Measurements from ENCODE around the gene PRDX2.
"Not testable (repeated sequence)": the region's sequence is repeated elsewhere in the genome, so short reads cannot be mapped to it uniquely, and the experiment has no call there.

PRDX2 gene

DNA sequence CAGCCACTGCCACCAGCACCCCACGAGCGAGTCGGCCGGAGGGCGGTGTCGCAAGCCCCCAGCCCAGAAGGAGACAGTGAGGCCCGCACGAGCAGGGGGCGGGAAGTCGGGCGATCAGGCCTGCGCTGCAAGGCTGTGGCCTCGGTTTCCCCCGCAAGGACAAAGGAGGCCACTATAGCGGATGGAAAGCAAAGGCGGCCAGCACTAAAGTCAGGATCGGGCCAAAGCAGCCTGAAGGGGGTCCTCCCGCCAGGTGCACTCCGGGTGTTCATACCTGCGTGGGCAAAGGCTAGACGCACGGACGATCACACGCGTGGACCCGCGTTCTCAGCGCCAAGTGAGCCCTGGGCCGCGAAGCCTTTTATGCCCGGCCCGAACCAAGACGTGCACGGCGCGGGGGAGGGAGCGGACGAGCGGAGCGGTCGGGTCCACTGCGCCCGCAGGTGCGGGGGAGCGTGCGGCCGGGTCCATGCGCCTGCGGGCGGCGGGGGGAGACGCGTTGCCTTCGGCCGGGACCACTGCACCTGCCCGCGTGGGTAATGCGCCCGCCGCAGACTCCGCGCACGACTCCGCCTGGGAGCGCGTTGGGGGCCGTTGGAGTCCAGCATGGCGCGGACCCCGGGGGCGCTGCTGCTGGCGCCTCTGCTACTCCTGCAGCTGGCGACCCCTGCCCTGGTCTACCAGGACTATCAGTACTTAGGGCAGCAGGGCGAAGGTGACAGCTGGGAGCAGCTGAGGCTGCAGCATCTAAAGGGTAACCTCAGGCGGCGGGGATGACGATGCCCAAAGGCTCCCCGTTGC is at the start of gene PRDX2, which contains the start of gene THSD8:
PRDX2 (minus strand) TSS at position 335 of the 801 bp plus-strand sequence. CDS start 539 bp downstream, outside the sequence.
THSD8 (plus strand) TSS at position 604 of the 801 bp plus-strand sequence; CDS start at position 607, 3 bp downstream.
- Mint-ChIP-seq H3K4me1 (peaks cover 39% of the 10 kb centered on the region), H3K27me3 (peaks cover 4% of the 10 kb centered on the region), H3K36me3 (peaks cover 11% of the 10 kb centered on the region), H3K27ac (peak within 1 kb of the TSS; percentile 73), H3K4me3 (peak within 1 kb of the TSS; percentile 83), H3K9me3 (no peaks in the 10 kb centered on the region)
- CTCF ChIA-PET = interaction anchor here (1.2 to 14.0 kb wide), 6 partner anchors 15 to 164 kb away, joined by 3 to 706 read pairs (median 4); partner anchors contain the start of genes HOOK2 and RTBDN
- peak; percentile 87 for DNase-seq

DNA sequence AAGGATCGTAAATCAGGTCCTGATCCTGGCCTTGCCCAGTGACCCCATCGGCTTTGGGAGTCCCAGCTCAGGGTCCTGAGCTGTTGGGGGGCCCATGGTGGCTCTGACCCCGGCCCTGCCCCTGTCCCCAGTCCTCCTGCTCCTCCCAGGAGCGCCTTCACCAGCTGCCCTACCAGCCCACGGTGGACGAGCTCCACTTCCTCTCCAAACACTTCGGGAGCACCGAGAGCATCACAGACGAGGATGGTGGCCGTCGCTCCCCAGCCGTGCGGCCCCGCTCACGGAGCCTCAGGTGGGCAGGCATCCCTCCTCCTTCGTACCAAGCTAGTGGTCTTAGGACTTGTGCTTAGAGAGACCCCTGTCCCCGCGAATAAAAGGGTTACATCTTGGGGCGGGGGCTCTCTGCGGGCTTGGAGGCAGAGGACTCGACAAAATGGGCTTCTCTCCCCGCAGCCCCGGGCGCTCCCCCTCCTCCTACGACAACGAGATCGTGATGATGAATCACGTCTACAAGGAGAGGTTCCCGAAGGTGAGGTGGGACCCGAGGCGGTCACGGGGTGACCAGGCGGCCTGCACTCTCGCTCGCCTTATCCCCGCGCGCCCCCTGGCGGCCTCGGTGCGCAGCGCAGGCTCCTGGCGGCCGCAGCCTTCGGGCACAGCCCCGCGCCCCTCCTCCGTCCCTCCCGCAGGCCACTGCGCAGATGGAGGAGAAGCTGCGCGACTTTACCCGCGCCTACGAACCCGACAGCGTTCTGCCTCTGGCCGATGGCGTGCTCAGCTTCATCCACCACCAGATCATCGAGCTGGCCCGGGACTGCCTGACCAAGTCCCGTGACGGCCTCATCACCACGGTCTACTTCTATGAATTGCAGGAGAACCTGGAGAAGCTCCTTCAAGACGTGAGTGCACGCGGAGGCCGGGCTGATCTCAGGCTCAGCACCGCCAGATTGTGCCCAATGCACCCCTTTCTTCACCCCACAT is 45.8 kb upstream of the PRDX2 start:
- Mint-ChIP-seq H3K9me3 (no peaks in the 10 kb centered on the region), H3K27ac (no peak overlapping the region), H3K4me1 (peaks cover 9% of the 10 kb centered on the region), H3K27me3 (peaks cover 68% of the 10 kb centered on the region), H3K4me3 (peak overlapping the region; percentile 12), H3K36me3 (no peaks in the 10 kb centered on the region)
- peak; percentile 87 for DNase-seq
- CTCF ChIA-PET = interaction anchor here (0.6 to 11.9 kb wide), 33 partner anchors 10 to 219 kb away, joined by 3 to 225 read pairs (median 4); partner anchors contain the start of genes PRDX2, RTBDN and THSD8

GRCh38 chr19:12846613-12847012 is 45.0 kb upstream of the PRDX2 start:
- H3K4me1 Mint-ChIP-seq, H3K4me3 Mint-ChIP-seq, H3K36me3 Mint-ChIP-seq, H3K9me3 Mint-ChIP-seq, DNase-seq, H3K27ac Mint-ChIP-seq: not testable (repeated sequence)
- H3K27me3 Mint-ChIP-seq = peaks cover 67% of the 10 kb centered on the region
- CTCF ChIA-PET = interaction anchor here (0.7 to 11.9 kb wide), 17 partner anchors 10 to 119 kb away, joined by 3 to 225 read pairs (median 6); partner anchors contain the start of genes PRDX2, RTBDN and THSD8

DNA sequence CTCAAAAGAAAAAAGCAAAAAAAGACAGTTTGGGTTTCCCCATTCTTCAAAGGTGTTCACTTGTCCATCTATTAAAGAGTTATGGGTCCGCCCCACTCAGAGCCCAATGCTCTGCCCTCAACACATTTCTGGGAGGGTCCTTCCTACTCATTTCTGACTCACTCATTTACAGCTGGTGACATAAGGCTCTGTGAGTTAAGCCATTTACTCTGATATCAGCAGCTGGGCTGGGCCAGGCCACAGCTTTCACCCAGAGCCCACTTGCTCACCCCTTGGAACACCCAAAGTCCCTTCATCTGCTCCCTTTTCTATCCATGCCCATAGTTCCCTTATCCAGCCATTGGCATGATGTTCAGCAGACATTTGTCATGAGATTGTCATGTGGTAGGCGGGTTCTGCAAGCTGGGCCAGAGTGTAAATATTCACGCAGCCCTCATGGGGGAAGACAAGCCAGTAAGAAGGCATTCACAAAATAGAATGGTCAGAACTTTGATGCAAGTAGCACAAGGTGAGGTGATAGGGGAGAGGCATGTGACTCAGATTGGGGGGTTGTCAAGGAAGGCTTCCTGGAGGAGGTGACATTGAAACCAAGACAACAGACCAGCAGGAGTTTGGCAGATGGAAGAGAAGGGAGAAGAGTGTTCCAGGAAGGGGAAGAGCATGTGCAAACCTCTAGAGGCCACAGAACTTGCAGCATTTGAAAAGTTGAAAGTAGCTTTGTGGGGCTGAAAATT is 42.6 kb upstream of the PRDX2 start:
- peaks cover 83% of the 10 kb centered on the region for H3K27me3 Mint-ChIP-seq

DNA sequence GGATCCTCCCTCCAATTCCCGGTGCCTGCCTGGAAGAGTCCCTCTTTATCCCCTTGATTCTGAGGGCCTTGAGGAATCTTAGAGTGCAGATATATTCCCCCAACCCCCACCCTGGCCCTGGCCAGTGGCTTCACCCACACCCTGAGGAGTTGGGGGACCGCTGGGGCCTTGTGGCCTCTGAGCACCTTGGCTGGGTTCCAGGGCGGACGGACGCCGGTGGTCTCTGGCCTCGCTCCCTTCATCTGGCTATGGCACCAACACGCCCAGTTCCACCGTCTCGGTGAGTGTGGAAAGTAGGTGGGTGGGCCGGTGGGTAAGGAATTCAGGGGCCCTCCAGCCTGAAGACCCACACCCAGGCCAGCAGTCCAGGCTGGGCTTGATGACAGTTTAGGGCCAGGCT is 41.7 kb upstream of the PRDX2 start:
- H3K4me3 Mint-ChIP-seq = no peak overlapping the region
- H3K9me3 Mint-ChIP-seq = no peaks in the 10 kb centered on the region
- CTCF ChIA-PET = interaction anchor here (11.9 kb wide), 1 partner anchor 81 kb away, joined by 225 read pairs; no protein-coding TSS in a partner anchor
- no peak overlapping the region for H3K27ac Mint-ChIP-seq
- H3K27me3 Mint-ChIP-seq = peaks cover 85% of the 10 kb centered on the region
- no peak for DNase-seq
- H3K36me3 Mint-ChIP-seq = no peaks in the 10 kb centered on the region
- H3K4me1 Mint-ChIP-seq = peaks cover 32% of the 10 kb centered on the region

More for the DNA sequence above, 42.6 kb upstream of the PRDX2 start:
- Mint-ChIP-seq H3K36me3 (no peaks in the 10 kb centered on the region), H3K27ac (no peak overlapping the region), H3K4me3 (no peak overlapping the region), H3K4me1 (peaks cover 28% of the 10 kb centered on the region), H3K9me3 (no peaks in the 10 kb centered on the region)
- DNase-seq = no peak
- CTCF ChIA-PET = interaction anchor here (11.9 kb wide), 1 partner anchor 81 kb away, joined by 225 read pairs; no protein-coding TSS in a partner anchor

DNA sequence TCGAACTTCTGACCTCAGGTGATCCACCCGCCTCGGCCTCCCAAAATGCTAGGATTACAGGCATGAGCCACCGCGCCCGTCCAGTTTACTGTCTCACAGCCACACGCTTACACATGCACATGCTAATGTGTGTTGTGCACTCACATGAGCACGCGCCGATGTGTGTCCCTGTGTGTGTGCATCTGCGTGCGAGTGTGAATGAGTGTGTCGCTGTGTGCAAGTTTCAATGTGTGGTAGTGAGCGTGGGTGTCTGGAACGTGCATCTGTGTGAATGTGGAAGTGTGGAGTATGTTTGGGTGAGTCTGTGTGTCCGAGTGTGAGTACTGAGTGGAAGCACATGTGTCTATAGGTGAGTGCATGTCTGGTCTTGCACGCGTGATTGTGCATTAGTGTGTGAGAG is 40.9 kb upstream of the PRDX2 start:
- CTCF ChIA-PET = no interaction called here
- DNase-seq = no peak
- Mint-ChIP-seq H3K4me3 (no peak overlapping the region), H3K27ac (no peak overlapping the region), H3K4me1 (peaks cover 29% of the 10 kb centered on the region), H3K36me3 (no peaks in the 10 kb centered on the region), H3K9me3 (no peaks in the 10 kb centered on the region), H3K27me3 (peaks cover 87% of the 10 kb centered on the region)

DNA sequence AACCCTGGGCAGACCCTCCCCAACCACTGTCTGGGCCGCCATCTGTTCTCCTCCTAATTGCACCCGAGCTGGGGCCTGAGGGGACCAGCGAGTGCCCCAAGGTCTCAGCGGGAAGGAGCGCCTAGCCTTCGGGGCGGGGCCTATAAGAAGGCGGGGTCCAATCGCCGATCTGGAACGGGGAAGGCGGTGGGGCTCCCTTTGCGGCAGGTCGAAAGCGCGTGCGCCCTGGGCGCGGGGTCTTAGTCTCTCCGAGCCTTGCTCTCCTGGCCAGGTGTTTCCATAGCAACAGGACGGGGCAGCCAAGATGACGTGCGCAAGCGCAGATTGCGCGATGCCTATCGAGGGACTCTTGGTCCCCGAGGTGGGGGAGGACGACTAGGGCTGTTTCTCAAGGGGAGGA is 39.5 kb upstream of the PRDX2 start:
- peak; percentile 51 for DNase-seq
- Mint-ChIP-seq H3K4me3 (peak overlapping the region; percentile 19), H3K27me3 (peaks cover 89% of the 10 kb centered on the region), H3K9me3 (no peaks in the 10 kb centered on the region), H3K36me3 (no peaks in the 10 kb centered on the region), H3K4me1 (peaks cover 27% of the 10 kb centered on the region), H3K27ac (no peak overlapping the region)
- CTCF ChIA-PET = no interaction called here

DNA sequence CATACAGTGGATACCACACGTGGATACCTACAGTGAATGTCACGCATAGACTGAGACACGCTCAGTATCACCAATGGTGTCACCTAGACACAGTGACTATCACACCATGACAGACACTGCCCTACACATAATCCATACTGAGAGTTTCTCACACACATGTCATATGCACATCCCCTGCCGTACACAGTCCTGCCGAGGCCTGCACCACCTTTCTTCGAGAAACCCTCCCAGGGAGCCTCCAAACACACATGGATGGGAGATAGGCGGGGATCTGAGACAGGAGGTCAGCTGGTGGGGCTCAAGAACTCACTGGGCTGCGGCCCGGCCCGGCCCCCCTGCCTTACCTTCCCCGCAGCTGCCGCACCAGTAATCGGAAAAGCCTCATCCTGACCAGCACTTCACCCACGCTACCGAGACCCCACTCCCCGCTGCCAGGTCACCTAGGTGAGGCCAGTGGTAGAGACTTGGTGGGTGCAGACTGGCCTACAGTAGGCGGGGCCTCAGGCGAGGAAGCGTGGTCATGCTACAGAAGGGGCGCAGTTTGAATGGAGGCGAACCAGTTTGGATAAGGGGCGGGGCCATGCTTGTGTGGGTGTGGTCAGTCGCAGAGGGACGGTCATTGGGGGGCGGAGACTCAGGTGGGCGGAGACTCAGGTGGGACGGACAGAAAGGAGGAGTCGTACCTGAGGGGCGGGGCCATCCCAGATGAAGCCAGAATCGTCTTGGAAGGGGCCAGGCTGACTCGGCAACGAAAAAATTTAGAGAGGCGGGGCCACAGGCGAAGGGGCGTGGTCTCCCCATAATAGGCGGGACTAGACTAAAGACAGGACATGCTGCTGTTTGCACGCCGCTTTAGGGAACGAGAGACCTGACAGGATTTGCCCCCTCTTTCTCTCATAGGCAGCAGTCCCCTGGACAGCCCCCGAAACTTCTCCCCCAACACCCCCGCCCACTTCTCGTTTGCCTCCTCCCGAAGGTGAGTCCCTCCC is 38.8 kb upstream of the PRDX2 start:
- Mint-ChIP-seq H3K36me3 (no peaks in the 10 kb centered on the region), H3K27ac (no peak overlapping the region), H3K9me3 (no peaks in the 10 kb centered on the region), H3K4me3 (no peak overlapping the region), H3K4me1 (peaks cover 27% of the 10 kb centered on the region), H3K27me3 (peaks cover 92% of the 10 kb centered on the region)
- CTCF ChIA-PET = interaction anchor here (1.2 kb wide), 1 partner anchor 67 kb away, joined by 3 read pairs; no protein-coding TSS in a partner anchor
- peak; percentile 69 for DNase-seq

DNA sequence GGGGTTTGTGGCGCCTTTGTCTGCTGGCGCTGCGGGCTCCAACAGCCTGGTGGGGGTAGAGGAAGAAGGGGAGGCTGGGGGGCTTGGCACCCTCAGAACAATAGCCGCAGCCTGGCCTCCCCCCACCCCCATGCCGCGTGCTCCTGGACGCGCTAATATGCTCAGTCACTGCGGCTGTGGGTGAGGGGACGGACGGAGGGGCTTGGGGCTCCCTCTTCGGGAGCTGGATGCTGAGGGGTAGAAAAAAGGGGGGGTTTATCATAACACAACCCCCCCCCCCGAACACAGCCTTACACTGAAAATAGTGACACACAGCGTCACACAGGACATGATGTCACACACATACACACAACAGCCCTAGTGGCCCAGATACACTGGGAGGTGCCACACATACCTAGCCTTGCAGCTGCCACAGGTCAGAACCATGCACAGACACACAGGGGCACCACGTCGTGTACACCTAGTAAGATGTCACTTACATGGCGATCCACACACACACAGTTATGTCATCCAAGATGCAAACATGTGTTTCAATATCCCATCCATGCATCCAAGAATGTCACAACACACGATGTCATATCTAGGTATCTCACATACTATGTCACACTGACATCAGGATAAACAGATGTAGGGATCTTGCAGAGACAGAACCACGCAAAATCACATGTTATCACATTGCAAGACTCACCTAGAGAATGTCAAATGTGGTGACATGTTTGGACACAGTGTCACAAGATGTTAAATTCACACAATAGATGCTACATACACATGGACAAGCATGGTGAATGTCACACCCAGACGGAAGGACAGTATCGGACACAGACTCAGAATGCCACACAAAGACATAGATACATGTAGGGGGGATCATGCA is 37.5 kb upstream of the PRDX2 start:
- peak; percentile 44 for DNase-seq
- H3K36me3 Mint-ChIP-seq = no peaks in the 10 kb centered on the region
- H3K27me3 Mint-ChIP-seq = peaks cover 98% of the 10 kb centered on the region
- CTCF ChIA-PET = interaction anchor here (0.6 to 1.2 kb wide), 2 partner anchors 66 to 71 kb away, joined by 3 read pairs; no protein-coding TSS in a partner anchor
- H3K4me3 Mint-ChIP-seq = peak overlapping the region; percentile 31
- H3K27ac Mint-ChIP-seq = no peak overlapping the region
- H3K9me3 Mint-ChIP-seq = no peaks in the 10 kb centered on the region
- H3K4me1 Mint-ChIP-seq = peaks cover 35% of the 10 kb centered on the region

- peaks cover 98% of the 10 kb centered on the region for H3K27me3 Mint-ChIP-seq
Measured at GRCh38 chr19:12838182-12838885, 36.7 kb upstream of the PRDX2 start, which contains the start of gene MAST1. Gene MAST1, plus strand, starts transcription at chr19:12838515. Its CDS starts 58 bp downstream, at chr19:12838573.

GRCh38 chr19:12837225-12837624 is 35.6 kb upstream of the PRDX2 start:
- Mint-ChIP-seq H3K4me1 (peaks cover 43% of the 10 kb centered on the region), H3K27me3 (peaks cover 100% of the 10 kb centered on the region), H3K27ac (no peak overlapping the region), H3K9me3 (no peaks in the 10 kb centered on the region), H3K36me3 (no peaks in the 10 kb centered on the region), H3K4me3 (no peak overlapping the region)
- DNase-seq = no peak
- CTCF ChIA-PET = interaction anchor here (0.7 to 1.4 kb wide), 8 partner anchors 9 to 74 kb away, joined by 3 to 9 read pairs (median 3); partner anchors contain the start of genes DNASE2 and RNASEH2A

More at GRCh38 chr19:12838182-12838885, 36.7 kb upstream of the PRDX2 start, which contains the start of gene MAST1:
- peak; percentile 69 for DNase-seq
- CTCF ChIA-PET = interaction anchor here (0.6 kb wide), 1 partner anchor 70 kb away, joined by 3 read pairs; no protein-coding TSS in a partner anchor
- Mint-ChIP-seq H3K9me3 (no peaks in the 10 kb centered on the region), H3K4me1 (peaks cover 37% of the 10 kb centered on the region), H3K4me3 (peak within 1 kb of the TSS; percentile 50), H3K36me3 (no peaks in the 10 kb centered on the region), H3K27ac (no peak within 1 kb of the TSS)

Data from activated naive CD4-positive, alpha-beta T cell treated with anti-CD3 and anti-CD28 coated beads, Interleukin-2, amount 10 ng/mL, durations not matched to agents 7 days and 5 days (primary cell).